IMR-90 (cell line): ENCODE measurements around the gene DAGLA. TPM values are rescaled to one million over a fixed set of nuclear protein-coding genes. Genes with fewer than 3 reads are reported as not detected.

Source experiments
- ATAC-seq: fragments of 200-7000 bp; cut with Tn5 transposase; 2 replicates; pipeline ENCODE4 v1.9.1; 2020; ENCODE audit warnings: low read depth, mild to moderate bottlenecking, moderate library complexity
- BruUV-seq: library from RNA; stranded (reverse); fragments of 400-500 nt; replicated peaks from 2 replicates; lab custom pipeline; 2021; lab: Mats Ljungman, UMichigan
- CTCF ChIA-PET: fragments of 300-600 bp; formaldehyde crosslinking; extraction: SDS; loops from one replicate; lab custom pipeline; 2021; ENCODE audit warnings: antibody characterized with exemption; lab: Yijun Ruan, JAX
- POLR2A ChIA-PET: fragments of 300-600 bp; sonication (Branson Sonifier 250); formaldehyde crosslinking; loops from one replicate; lab custom pipeline; 2022; ENCODE audit warnings: antibody characterized with exemption; ENCODE audit not compliant: unreplicated experiment; lab: Charles Lee
- DNase-seq: peaks from one replicate; pipeline ENCODE4 v3.0.0; 2013
- H2AFZ ChIP-seq: replicated peaks from 2 replicates; pipeline ENCODE3; 2013; ENCODE audit warnings: low read length, mild to moderate bottlenecking; ENCODE audit not compliant: poor library complexity
- H2AK5ac ChIP-seq: 2 replicates; pipeline ENCODE4 v1.6.1; 2013; ENCODE audit warnings: low read depth, low read length, inconsistent platforms
- H2AK9ac ChIP-seq: replicated peaks from 2 replicates; pipeline ENCODE3; 2013; ENCODE audit warnings: mild to moderate bottlenecking, low read depth, low read length, moderate library complexity; ENCODE audit not compliant: poor library complexity
- H2BK120ac ChIP-seq: 2 replicates; pipeline ENCODE4 v1.6.1; 2013; ENCODE audit warnings: low read depth, low read length, inconsistent platforms
- H2BK15ac ChIP-seq: 3 replicates; pipeline ENCODE4 v1.6.1; 2013; ENCODE audit warnings: low read depth, low read length, inconsistent platforms
- H2BK20ac ChIP-seq: 2 replicates; pipeline ENCODE4 v1.6.1; 2013; ENCODE audit warnings: low read depth, mild to moderate bottlenecking, inconsistent platforms, low read length, moderate library complexity
- H2BK5ac ChIP-seq: 2 replicates; pipeline ENCODE4 v1.6.1; 2013; ENCODE audit warnings: mild to moderate bottlenecking, low read depth, low read length, inconsistent platforms; ENCODE audit not compliant: poor library complexity, severe bottlenecking
- H3K14ac ChIP-seq: replicated peaks from 2 replicates; pipeline ENCODE4 v1.6.1; 2013; ENCODE audit warnings: low read depth, low read length, inconsistent platforms
- H3K18ac ChIP-seq: 2 replicates; pipeline ENCODE4 v1.6.1; 2013; ENCODE audit warnings: low read depth, low read length, control low read depth
- H3K23ac ChIP-seq: 2 replicates; pipeline ENCODE4 v1.6.1; 2013; ENCODE audit warnings: low read depth, low read length, inconsistent platforms
- H3K27ac ChIP-seq: 2 replicates; pipeline ENCODE4 v1.5.1; 2013; ENCODE audit warnings: mild to moderate bottlenecking, control low read depth, low read length; ENCODE audit not compliant: insufficient read depth
- H3K27me3 ChIP-seq: 2 replicates; pipeline ENCODE4 v1.6.1; 2013; ENCODE audit warnings: low read length; ENCODE audit not compliant: control insufficient read depth, insufficient read depth
- H3K36me3 ChIP-seq: 2 replicates; pipeline ENCODE4 v1.6.1; 2013; ENCODE audit warnings: low read length, mixed read lengths; ENCODE audit not compliant: control insufficient read depth, insufficient read depth
- H3K4ac ChIP-seq: 2 replicates; pipeline ENCODE4 v1.6.1; 2013; ENCODE audit warnings: low read depth, low read length, inconsistent platforms
- H3K4me1 ChIP-seq: 2 replicates; pipeline ENCODE4 v1.6.1; 2013; ENCODE audit warnings: low read length, mixed read lengths; ENCODE audit not compliant: control insufficient read depth, insufficient read depth
- H3K4me2 ChIP-seq: 2 replicates; pipeline ENCODE4 v1.6.1; 2013; ENCODE audit warnings: low read depth, mild to moderate bottlenecking, control low read depth, low read length, moderate library complexity
- H3K4me3 ChIP-seq: 2 replicates; pipeline ENCODE4 v1.5.1; 2013; ENCODE audit warnings: low read depth, mild to moderate bottlenecking, control low read depth, low read length, moderate library complexity; ENCODE audit not compliant: insufficient read depth
- H3K56ac ChIP-seq: 2 replicates; pipeline ENCODE4 v1.6.1; 2013; ENCODE audit warnings: low read length, inconsistent platforms; ENCODE audit not compliant: insufficient read depth; ENCODE audit errors: extremely low read depth
- H3K79me1 ChIP-seq, 2 experiments: 2 replicates each; pipeline ENCODE4 v1.6.1; 2013; ENCODE audit warnings: low read length in 2 of 2, inconsistent platforms in 1 of 2, low read depth in 1 of 2
- H3K9ac ChIP-seq: 2 replicates; pipeline ENCODE4 v1.6.1; 2013; ENCODE audit warnings: low read depth, low read length, control low read depth
- H3K9me1 ChIP-seq: 2 replicates; pipeline ENCODE4 v1.6.1; 2013; ENCODE audit warnings: low read length, inconsistent platforms; ENCODE audit not compliant: insufficient read depth
- H3K9me3 ChIP-seq: 2 replicates; pipeline ENCODE4 v1.6.1; 2013; ENCODE audit warnings: low read length; ENCODE audit not compliant: control insufficient read depth, insufficient read depth
- H4K20me1 ChIP-seq: 2 replicates; pipeline ENCODE4 v1.6.1; 2013; ENCODE audit warnings: low read length, inconsistent platforms; ENCODE audit not compliant: insufficient read depth
- H4K5ac ChIP-seq: 2 replicates; pipeline ENCODE4 v1.6.1; 2013; ENCODE audit warnings: mild to moderate bottlenecking, low read depth, low read length, control low read depth
- H4K8ac ChIP-seq, 2 experiments: 2 replicates each; pipeline ENCODE4 v1.6.1; 2013; ENCODE audit warnings: low read depth in 2 of 2, low read length in 2 of 2, control low read depth in 1 of 2, inconsistent platforms in 1 of 2
- H4K91ac ChIP-seq: 2 replicates; pipeline ENCODE4 v1.6.1; 2013; ENCODE audit warnings: low read depth, low read length, inconsistent platforms; ENCODE audit not compliant: insufficient read depth
- FOS ChIP-seq: fragments of 150-350 bp; IDR thresholded peaks from 2 replicates; pipeline ENCODE4 v1.6.1; 2016; ENCODE audit warnings: low read depth, low read length
- MAZ ChIP-seq: IDR thresholded peaks from 2 replicates; pipeline ENCODE4 v1.6.1; 2012; ENCODE audit warnings: low read depth, mild to moderate bottlenecking, low read length, improper control_type of control experiment, moderate library complexity, borderline replicate concordance
- RCOR1 ChIP-seq: IDR thresholded peaks from 2 replicates; pipeline ENCODE4 v1.6.1; 2012; ENCODE audit warnings: mild to moderate bottlenecking, low read length, improper control_type of control experiment; ENCODE audit not compliant: insufficient replicate concordance
- WGBS, 2 experiments: methylation state at CpG; one replicate each; pipeline versions ENCODE4 v1.1.5 to v1.1.7; 2013; ENCODE audit warnings: missing lambda C conversion rate in 2 of 2; ENCODE audit not compliant: insufficient read length in 1 of 2; ENCODE audit errors: extremely low coverage in 2 of 2; 5-methylcytosine and 5-hydroxymethylcytosine counted together
- dilution Hi-C: fragments of 300-500 bp; cut with HindIII; formaldehyde crosslinking; loops from one replicate; pipeline ENCODE4 v1.14.3; 2018; ENCODE audit warnings: low sequenced_read_pairs; ENCODE audit not compliant: unreplicated experiment
- in situ Hi-C: fragments of 300-500 bp; cut with MboI; formaldehyde crosslinking; loops from 3 replicates; pipeline ENCODE4 v1.14.3; 2019; ENCODE audit warnings: low sequenced_read_pairs, inconsistent platforms, mixed read lengths
- intact Hi-C: fragments of 100-400 bp; cut with micrococcal nuclease; formaldehyde crosslinking; loops from 2 replicates; pipeline ENCODE4 v1.10.0; 2022
- polyA plus RNA-seq, 3 experiments: library from polyadenylated mRNA; depleted of rRNA; stranded (reverse); fragments of >200 nt; gene quantifications; 2 replicates each; pipeline ENCODE4 v1.2.3, GENCODE V29; 2012; ENCODE audit warnings: low replicate concordance in 1 of 3
- total RNA-seq: library from RNA; depleted of rRNA; stranded (reverse); fragments of >200 nt; gene quantifications from 2 replicates; pipeline ENCODE4 v1.2.3, GENCODE V29; 2012

Gene DAGLA
- total and polyA plus RNA-seq, 2 of the 4 experiments (the other 2 are of a cell fraction), result 0.90 to 3.8 TPM

GRCh38 chr11:61735391-61735790 is 55.2 kb downstream of the DAGLA start:
- Histone ChIP-seq H3K23ac (no peak overlapping the region), H4K91ac (no peak overlapping the region), H2AK5ac (no peak overlapping the region), H4K20me1 (no peaks in the 10 kb centered on the region; the same call in 1 of the 2 replicates), H3K9me3 (no peaks in the 10 kb centered on the region), H3K4me3 (no peak overlapping the region), H2BK15ac (no peak overlapping the region), H3K36me3 (peaks cover 14% of the 10 kb centered on the region; the same call in 1 of the 2 replicates), H3K27me3 (no peaks in the 10 kb centered on the region), H3K14ac (no peak overlapping the region), H3K4ac (no peak overlapping the region), H3K9me1 (no peaks in the 10 kb centered on the region), H3K9ac (no peak overlapping the region), H2AK9ac (no peak overlapping the region), H3K79me1 (no peaks in the 10 kb centered on the region), H3K56ac (no peak overlapping the region), H3K27ac (no peak overlapping the region), H3K18ac (no peak overlapping the region), H4K5ac (no peak overlapping the region), H2BK120ac (no peak overlapping the region), H2BK5ac (no peak overlapping the region), H3K4me2 (no peak overlapping the region), H2BK20ac (no peak overlapping the region), H4K8ac (no peak overlapping the region), H2AFZ (peak overlapping the region; percentile 19), H3K4me1 (no peaks in the 10 kb centered on the region)
- intact Hi-C loops, result loop anchor here (10.0 kb wide), 1 partner anchor 151 kb away; the partner anchor contains the start of gene SYT7
- in situ Hi-C loops, result no loop called here
- CTCF ChIA-PET, result no interaction called here
- ATAC-seq (no peak), DNase-seq (no peak)
- no peak for TF ChIP-seq FOS
- TF ChIP-seq MAZ, result no peak
- TF ChIP-seq RCOR1, result no peak
- POLR2A ChIA-PET, result no interaction called here
- BruUV-seq, result no TSS peak
- dilution Hi-C loops, result no loop called here
- 93% methylated on average over 11 of the region's 17 CpGs; no CpG with 5 or more reads in 1 of the 2 experiments for WGBS, 2 experiments
